ENCODE data around the gene RGS11.
"Not testable (repeated sequence)": the region's sequence is repeated elsewhere in the genome, so short reads cannot be mapped to it uniquely, and the experiment has no call there.

Gene RGS11

DNA sequence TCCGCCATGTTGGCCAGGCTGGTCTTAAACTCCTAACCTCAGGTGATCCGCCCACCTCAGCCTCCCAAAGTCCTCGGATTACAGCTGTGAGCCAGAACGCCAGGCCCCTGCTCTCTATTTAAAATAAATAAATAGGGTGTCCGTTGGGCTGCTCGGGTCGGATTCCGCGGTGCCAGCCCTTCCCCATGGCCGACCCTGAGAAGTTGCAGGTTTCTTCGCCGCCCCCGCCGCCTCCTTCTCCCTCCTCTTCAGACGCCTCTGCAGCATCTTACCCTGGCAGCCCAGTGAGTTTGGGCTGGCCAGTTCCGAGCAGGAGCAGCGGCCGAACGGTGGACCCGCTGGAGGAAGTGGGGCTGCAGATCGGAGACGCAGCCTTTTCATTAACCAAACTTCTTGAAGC lies 44.8 kb downstream of the RGS11 start:
- no peak for DNase-seq

DNA sequence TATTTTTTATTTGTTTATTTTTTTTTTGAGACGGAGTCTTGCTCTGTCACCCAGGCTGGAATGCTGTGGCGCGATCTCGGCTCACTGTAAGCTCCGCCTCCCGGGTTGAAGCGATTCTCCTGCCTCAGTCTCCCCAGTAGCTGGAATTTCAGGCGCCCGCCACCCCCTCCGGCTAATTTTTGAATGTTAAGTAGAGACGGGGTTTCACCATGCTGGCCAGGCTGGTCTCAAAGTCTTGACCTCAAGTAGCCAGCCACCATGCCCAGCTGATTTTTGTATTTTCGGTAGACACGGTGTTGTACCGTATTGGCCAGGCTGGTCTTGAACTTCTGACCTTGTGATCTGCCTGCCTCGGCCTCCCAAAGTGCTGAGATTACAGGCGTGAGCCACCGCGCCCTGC lies 45.4 kb downstream of the RGS11 start:
- DNase-seq, result not testable (repeated sequence)

DNA sequence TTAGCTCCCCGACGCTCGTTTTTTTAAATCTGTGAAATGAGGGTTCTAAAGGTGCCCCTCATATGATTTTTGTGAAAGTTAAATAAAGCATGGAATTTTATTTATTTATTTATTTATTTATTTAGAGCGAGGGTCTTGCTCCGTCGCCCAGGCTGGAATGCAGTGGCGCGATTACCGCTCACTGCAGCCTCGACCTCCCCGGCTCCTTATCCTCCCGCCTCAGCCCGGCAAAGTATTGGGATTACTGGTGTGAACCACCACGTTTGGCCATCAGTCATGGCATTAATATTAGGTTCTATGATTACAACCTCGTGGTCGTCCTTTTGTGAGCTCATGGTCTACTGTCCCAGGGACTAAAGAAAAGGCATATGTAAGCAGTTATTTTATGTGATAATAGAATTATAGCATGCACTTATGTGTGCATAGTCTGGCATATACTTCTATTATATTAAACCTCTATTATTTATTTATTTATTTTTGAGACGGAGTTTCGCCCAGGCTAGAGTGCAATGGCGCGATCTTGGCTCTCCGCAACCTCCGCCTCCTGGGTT lies 45.9 kb downstream of the RGS11 start:
- DNase-seq, result no peak

DNA sequence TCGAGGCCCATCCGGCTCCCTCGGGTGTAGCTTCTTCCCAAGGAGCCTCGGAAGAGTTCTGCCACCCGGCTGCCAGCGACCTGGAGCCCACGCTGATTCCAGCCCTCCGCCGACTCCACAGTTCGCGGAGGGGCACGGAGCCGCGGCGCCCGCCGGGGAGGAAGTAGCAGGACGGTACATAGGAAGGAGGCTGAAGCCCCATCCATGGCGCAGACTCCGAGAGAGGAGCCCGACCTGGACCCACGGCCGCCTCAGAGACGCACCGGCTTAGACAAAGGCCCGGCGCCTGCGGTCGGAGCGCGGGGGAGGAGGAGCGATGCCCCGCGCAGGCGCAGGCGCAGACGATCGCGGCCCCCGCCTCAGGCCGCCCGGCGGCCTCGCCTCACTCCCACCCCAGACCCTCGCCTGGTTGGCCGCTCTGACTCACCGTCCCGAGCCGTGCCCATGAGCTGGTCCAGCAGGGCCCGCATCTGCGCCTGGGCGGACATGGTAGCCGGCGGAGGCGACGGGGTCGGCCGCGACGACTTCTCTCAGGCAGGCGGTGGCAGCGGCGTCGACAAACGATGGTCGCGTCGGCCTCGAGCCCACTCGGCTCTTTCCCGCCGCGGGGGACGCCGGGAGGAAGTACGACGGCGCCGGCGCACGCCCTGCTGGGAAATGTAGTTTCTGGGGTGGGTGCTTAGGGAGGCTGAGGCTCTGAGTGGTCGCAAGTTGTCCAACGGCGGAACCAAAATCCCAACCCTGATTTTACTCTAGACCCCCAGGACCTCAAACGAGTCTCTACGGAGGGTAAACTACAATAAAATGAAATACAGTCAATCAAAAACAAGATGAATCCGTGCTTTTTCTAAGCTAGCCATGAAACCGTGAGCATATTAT lies 46.7 kb downstream of the RGS11 start, which contains the start of gene LUC7L:
LUC7L (minus strand) TSS at position 598 of the 879 bp plus-strand sequence; CDS start at position 488, 110 bp downstream.
- peak in 55 of 56 donors; percentile 15 to 94 (median 84) for DNase-seq

DNA sequence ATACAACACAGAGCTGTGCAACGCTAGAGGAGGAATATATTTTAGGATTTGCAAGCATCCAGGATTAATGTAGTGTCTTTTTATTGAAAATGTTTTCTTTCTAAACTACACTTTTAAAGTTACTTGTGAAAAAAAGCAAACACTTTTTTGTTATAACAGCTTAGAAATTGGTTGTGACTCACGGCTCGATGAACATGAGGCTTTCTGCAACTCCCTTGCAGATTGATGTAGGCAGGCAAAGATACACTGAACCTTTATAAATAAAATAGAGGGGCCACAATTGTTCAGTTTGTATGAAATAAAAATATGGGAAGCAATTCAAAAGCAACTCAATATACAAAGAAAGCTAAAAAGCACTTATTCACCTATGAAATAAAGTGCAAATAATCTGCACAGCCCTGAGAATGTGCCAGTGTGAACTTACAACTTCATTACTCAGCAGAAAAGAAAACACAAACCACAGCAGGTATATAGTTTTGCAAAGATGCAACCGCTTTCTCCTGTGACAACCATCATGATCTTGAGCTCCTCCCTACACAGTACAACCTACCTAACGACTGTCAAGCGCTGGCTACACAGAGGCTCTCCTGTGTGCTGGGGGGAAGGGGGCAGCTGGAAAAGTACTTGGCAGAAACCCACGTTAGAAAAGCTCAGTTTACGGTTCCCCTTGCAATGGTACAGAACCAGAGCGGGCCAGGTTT lies 47.4 kb downstream of the RGS11 start:
- peak in 3 of 56 donors; percentile 39 to 41 (median 40) for DNase-seq

DNA sequence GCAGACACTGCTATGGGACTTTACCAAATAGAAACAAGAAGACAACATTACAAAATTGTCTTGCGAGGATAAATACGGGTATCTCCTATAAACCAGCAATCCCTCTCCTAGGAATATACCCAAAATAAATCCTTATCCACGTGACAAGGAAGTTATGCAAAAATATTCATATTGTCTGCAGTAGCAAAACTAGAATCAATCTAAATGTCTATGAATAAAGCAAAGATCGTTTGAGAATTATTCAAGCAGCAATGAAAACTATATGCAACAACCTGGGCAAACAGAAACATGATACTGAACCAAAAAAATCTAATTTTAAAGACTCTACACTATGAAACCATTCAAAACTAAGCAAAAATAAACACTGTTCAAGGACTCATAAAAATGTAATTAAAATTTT lies 55.7 kb downstream of the RGS11 start:
- no peak for DNase-seq
